Immature natural killer cell (primary cell): Measurements from ENCODE around the gene SZT2. TPM values are rescaled to one million over a fixed set of nuclear protein-coding genes. Genes with fewer than 3 reads are reported as not detected.
"Not testable (repeated sequence)": the region's sequence is repeated elsewhere in the genome, so short reads cannot be mapped to it uniquely, and the experiment has no call there.

Source experiments
- DNase-seq, 3 donors: peaks; one replicate each; pipeline ENCODE4 v3.0.0; 2022; ENCODE audit warnings: mixed read lengths in 1 of 3
- H3K27ac Mint-ChIP-seq, 6 donors: one replicate each; pipeline ENCODE4 v1.8.0; 2020; ENCODE audit warnings: mixed read lengths in 6 of 6, mild to moderate bottlenecking in 5 of 6, inconsistent platforms in 4 of 6, moderate library complexity in 3 of 6
- H3K27me3 Mint-ChIP-seq, 3 donors: one replicate each; pipeline ENCODE4 v1.8.0; 2020 to 2021; ENCODE audit warnings: low read depth in 3 of 3, mild to moderate bottlenecking in 3 of 3, mixed read lengths in 3 of 3, moderate library complexity in 3 of 3, inconsistent platforms in 1 of 3
- H3K36me3 Mint-ChIP-seq, 3 donors: one replicate each; pipeline ENCODE4 v1.8.0; 2020; ENCODE audit warnings: mixed read lengths in 3 of 3, inconsistent platforms in 2 of 3, mild to moderate bottlenecking in 2 of 3
- H3K4me1 Mint-ChIP-seq, 2 donors: one replicate each; pipeline ENCODE4 v1.8.0; 2020; ENCODE audit warnings: inconsistent platforms in 2 of 2, mild to moderate bottlenecking in 2 of 2, mixed read lengths in 2 of 2, moderate library complexity in 1 of 2
- H3K4me3 Mint-ChIP-seq, 5 donors: one replicate each; pipeline ENCODE4 v1.8.0; 2020; ENCODE audit warnings: mild to moderate bottlenecking in 5 of 5, mixed read lengths in 5 of 5, inconsistent platforms in 3 of 5, moderate library complexity in 3 of 5
- H3K9me3 Mint-ChIP-seq, 6 donors: one replicate each; pipeline ENCODE4 v1.8.0; 2020; ENCODE audit warnings: mild to moderate bottlenecking in 6 of 6, mixed read lengths in 6 of 6, inconsistent platforms in 4 of 6, moderate library complexity in 3 of 6
- polyA plus RNA-seq, 3 donors: library from polyadenylated mRNA; unstranded; fragments of 300-500 nt; fragmentation: Illumina TruSeq; gene quantifications; one replicate each; pipeline ENCODE4 v1.2.3, GENCODE V29; 2021

The SZT2 gene
- polyA plus RNA-seq, 3 donors from 2014 or later: 3.4 to 8.3 (median 4.5) TPM

- peak overlapping the region in 4 of 5 donors; percentile 10 to 63 (median 33) for H3K4me3 Mint-ChIP-seq
- no peak for DNase-seq
- H3K36me3 Mint-ChIP-seq: peaks cover 0 to 4% (median 0%) of the 10 kb centered on the region in 3 donors
- no peaks in the 10 kb centered on the region for H3K9me3 Mint-ChIP-seq
- H3K27me3 Mint-ChIP-seq: peaks cover 7 to 29% (median 13%) of the 10 kb centered on the region in 3 donors
- H3K4me1 Mint-ChIP-seq: peaks cover 24 to 32% of the 10 kb centered on the region in 2 donors
- no peak overlapping the region for H3K27ac Mint-ChIP-seq
Observed at GRCh38 chr1:43455213-43455889, 65.7 kb downstream of the SZT2 start.

- H3K4me3 Mint-ChIP-seq, DNase-seq, H3K27ac Mint-ChIP-seq, H3K36me3 Mint-ChIP-seq, H3K9me3 Mint-ChIP-seq: not testable (repeated sequence)
- Mint-ChIP-seq H3K4me1 (peaks cover 15 to 21% of the 10 kb centered on the region in 2 donors), H3K27me3 (peaks cover 7 to 29% (median 12%) of the 10 kb centered on the region in 3 donors)
Observed at GRCh38 chr1:43458379-43458778, 68.7 kb downstream of the SZT2 start.

GRCh38 chr1:43460988-43461693 is 71.4 kb downstream of the SZT2 start:
- Mint-ChIP-seq H3K27me3 (peaks cover 2 to 21% (median 12%) of the 10 kb centered on the region in 3 donors), H3K27ac (no peak overlapping the region), H3K9me3 (peaks cover 0 to 3% (median 0%) of the 10 kb centered on the region in 6 donors), H3K4me3 (no peak overlapping the region), H3K4me1 (peaks cover 0 to 2% of the 10 kb centered on the region in 2 donors), H3K36me3 (no peaks in the 10 kb centered on the region)
- DNase-seq: no peak

GRCh38 chr1:43463479-43463878 is 73.8 kb downstream of the SZT2 start:
- Mint-ChIP-seq H3K9me3 (peaks cover 0 to 3% (median 0%) of the 10 kb centered on the region in 6 donors), H3K36me3 (no peaks in the 10 kb centered on the region), H3K27ac (no peak overlapping the region), H3K27me3 (peaks cover 0 to 7% (median 4%) of the 10 kb centered on the region in 3 donors), H3K4me1 (peaks cover 0 to 2% of the 10 kb centered on the region in 2 donors), H3K4me3 (no peak overlapping the region)
- no peak for DNase-seq

- H3K27me3 Mint-ChIP-seq: peaks cover 0 to 2% (median 0%) of the 10 kb centered on the region in 3 donors
- H3K36me3 Mint-ChIP-seq: no peaks in the 10 kb centered on the region
- no peak overlapping the region for H3K27ac Mint-ChIP-seq
- DNase-seq: no peak
- peaks cover 0 to 3% (median 0%) of the 10 kb centered on the region in 6 donors for H3K9me3 Mint-ChIP-seq
- H3K4me3 Mint-ChIP-seq: no peak overlapping the region
- peaks cover 0 to 2% of the 10 kb centered on the region in 2 donors for H3K4me1 Mint-ChIP-seq
Observed at GRCh38 chr1:43464681-43465504, 75.2 kb downstream of the SZT2 start.

- H3K36me3 Mint-ChIP-seq: no peaks in the 10 kb centered on the region
- DNase-seq: no peak
- H3K4me1 Mint-ChIP-seq: peaks cover 0 to 2% of the 10 kb centered on the region in 2 donors
- peaks cover 0 to 3% (median 0%) of the 10 kb centered on the region in 6 donors for H3K9me3 Mint-ChIP-seq
- no peak overlapping the region for H3K4me3 Mint-ChIP-seq
- H3K27ac Mint-ChIP-seq: no peak overlapping the region
- peaks cover 0 to 1% (median 0%) of the 10 kb centered on the region in 3 donors for H3K27me3 Mint-ChIP-seq
Observed at GRCh38 chr1:43465505-43466067, 75.9 kb downstream of the SZT2 start.

- H3K36me3 Mint-ChIP-seq: no peaks in the 10 kb centered on the region
- no peak for DNase-seq
- H3K4me3 Mint-ChIP-seq: no peak overlapping the region
- peaks cover 0 to under 1% of the 10 kb centered on the region in 2 donors for H3K4me1 Mint-ChIP-seq
- H3K27me3 Mint-ChIP-seq: peaks cover 0 to 6% (median 3%) of the 10 kb centered on the region in 3 donors
- no peaks in the 10 kb centered on the region for H3K9me3 Mint-ChIP-seq
- H3K27ac Mint-ChIP-seq: no peak overlapping the region
Observed at GRCh38 chr1:43466403-43466802, 76.7 kb downstream of the SZT2 start.

GRCh38 chr1:43468414-43468813 is 78.7 kb downstream of the SZT2 start:
- H3K27me3 Mint-ChIP-seq: peaks cover 0 to 6% (median 5%) of the 10 kb centered on the region in 3 donors
- H3K9me3 Mint-ChIP-seq: no peaks in the 10 kb centered on the region
- H3K27ac Mint-ChIP-seq: no peak overlapping the region
- H3K36me3 Mint-ChIP-seq: no peaks in the 10 kb centered on the region
- no peak for DNase-seq
- no peak overlapping the region for H3K4me3 Mint-ChIP-seq
- no peaks in the 10 kb centered on the region for H3K4me1 Mint-ChIP-seq

GRCh38 chr1:43469932-43470331 is 80.2 kb downstream of the SZT2 start:
- DNase-seq: no peak
- H3K27ac Mint-ChIP-seq: no peak overlapping the region
- H3K4me3 Mint-ChIP-seq: no peak overlapping the region
- H3K27me3 Mint-ChIP-seq: peaks cover 1 to 6% (median 5%) of the 10 kb centered on the region in 3 donors
- H3K36me3 Mint-ChIP-seq: no peaks in the 10 kb centered on the region
- no peaks in the 10 kb centered on the region for H3K4me1 Mint-ChIP-seq
- H3K9me3 Mint-ChIP-seq: no peaks in the 10 kb centered on the region

GRCh38 chr1:43472087-43472462 is 82.4 kb downstream of the SZT2 start:
- Mint-ChIP-seq H3K27me3 (peaks cover 1 to 13% (median 8%) of the 10 kb centered on the region in 3 donors), H3K36me3 (no peaks in the 10 kb centered on the region), H3K9me3 (no peaks in the 10 kb centered on the region), H3K4me3 (no peak overlapping the region), H3K4me1 (no peaks in the 10 kb centered on the region), H3K27ac (no peak overlapping the region)
- no peak for DNase-seq

GRCh38 chr1:43472463-43473151 is 82.9 kb downstream of the SZT2 start:
- not testable (repeated sequence) for H3K27ac Mint-ChIP-seq, H3K36me3 Mint-ChIP-seq, DNase-seq, H3K4me3 Mint-ChIP-seq, H3K9me3 Mint-ChIP-seq, H3K4me1 Mint-ChIP-seq
- H3K27me3 Mint-ChIP-seq: peaks cover 1 to 13% (median 8%) of the 10 kb centered on the region in 3 donors

- Mint-ChIP-seq H3K27ac (no peak overlapping the region), H3K4me1 (no peaks in the 10 kb centered on the region), H3K27me3 (peaks cover 1 to 13% (median 8%) of the 10 kb centered on the region in 3 donors), H3K4me3 (no peak overlapping the region), H3K9me3 (no peaks in the 10 kb centered on the region), H3K36me3 (no peaks in the 10 kb centered on the region)
- DNase-seq: no peak
Observed at GRCh38 chr1:43473463-43473862, 83.8 kb downstream of the SZT2 start.
